Right lobe of liver (tissue), 6 donors: ENCODE results near the gene WFIKKN2. TPM values are rescaled to one million over a fixed set of nuclear protein-coding genes. Genes with fewer than 3 reads are reported as not detected.

Experiments
- ATAC-seq, 4 donors: fragments of 200-7000 bp; cut with Tn5 transposase; one replicate each; pipeline ENCODE4 v1.9.1; 2020; ENCODE audit warnings: mild to moderate bottlenecking in 4 of 4, moderate library complexity in 4 of 4
- DNase-seq, 3 donors: peaks; one replicate each; pipeline ENCODE4 v3.0.0-alpha.2; 2020
- H3K27ac ChIP-seq, 3 donors: fragments of 200-600 bp; one replicate each; pipeline ENCODE4 v1.8.0; 2022
- H3K27me3 ChIP-seq, 2 donors: fragments of 200-600 bp; one replicate each; pipeline ENCODE4 v1.8.0; 2022
- H3K36me3 ChIP-seq, 4 donors: fragments of 200-600 bp; sonication (generic) in 1 of 4; one replicate each; pipeline versions ENCODE4 v1.5.1 to v1.8.0; 2017 to 2022; ENCODE audit warnings: control low read depth in 1 of 4
- H3K4me1 ChIP-seq, 4 donors: fragments of 200-600 bp; sonication (generic) in 1 of 4; one replicate each; pipeline versions ENCODE4 v1.5.1 to v1.8.0; 2017 to 2022; ENCODE audit warnings: control low read depth in 1 of 4
- H3K4me3 ChIP-seq, 3 donors: fragments of 200-600 bp; one replicate each; pipeline ENCODE4 v1.8.0; 2022
- H3K9me3 ChIP-seq, 4 donors: fragments of 200-600 bp; sonication (generic) in 1 of 4; one replicate each; pipeline versions ENCODE4 v1.5.1 to v1.8.0; 2017 to 2022; ENCODE audit warnings: control low read depth in 1 of 4
- POLR2A ChIP-seq: fragments of 450-650 bp; IDR thresholded peaks from one replicate; pipeline ENCODE4 v1.6.1; 2017; ENCODE audit warnings: antibody characterized with exemption, mild to moderate bottlenecking
- WGBS: methylation state at CpG from one replicate; pipeline ENCODE4 v1.1.6; 2018; ENCODE audit warnings: low coverage, low lambda C conversion rate; ENCODE audit not compliant: insufficient coverage; ENCODE audit errors: missing lambda C conversion rate; 5-methylcytosine and 5-hydroxymethylcytosine counted together
- intact Hi-C, 2 donors: fragments of 100-400 bp; cut with DNase I; formaldehyde crosslinking; loops; one replicate each; pipeline versions ENCODE4 v1.11.2 to v1.14.1; 2022
- total RNA-seq, 6 experiments: library from RNA; depleted of rRNA in 2 of 6; stranded (reverse); fragments of >200 nt in 2 of 6; fragmentation: NEBNext Ultra II Directional in 3 of 6; extraction: Animal tissue kit (Norgen Biotek cat#: 25700) in 3 of 6; gene quantifications; one replicate each; pipeline versions ENCODE4 v1.1.0 to v1.2.4, GENCODE V29; 2016 to 2023
- TF ChIP-seq, protein P1 (sequence below), 4 donors: fragments of 200-600 bp in 3 of 4; fragments of 450-650 bp in 1 of 4; IDR thresholded peaks; one replicate each; pipeline versions ENCODE4 v1.5.1 to v1.8.0; 2016 to 2022; ENCODE audit warnings: antibody characterized with exemption in 4 of 4, mild to moderate bottlenecking in 2 of 4
- donor health status: DM: no; HTN: yes; CAD: no.
- donor health status: DM: no; HTN: no; CAD: no.
- donor health status: DM: no; HTN: no; CAD: no.
- donor health status: DM: no; HTN: yes; CAD: no.
- donor health status: DM: no; HTN: yes; CAD: no.

Gene WFIKKN2
- total RNA-seq, 6 experiments from 2014 or later, result not detected

DNA sequence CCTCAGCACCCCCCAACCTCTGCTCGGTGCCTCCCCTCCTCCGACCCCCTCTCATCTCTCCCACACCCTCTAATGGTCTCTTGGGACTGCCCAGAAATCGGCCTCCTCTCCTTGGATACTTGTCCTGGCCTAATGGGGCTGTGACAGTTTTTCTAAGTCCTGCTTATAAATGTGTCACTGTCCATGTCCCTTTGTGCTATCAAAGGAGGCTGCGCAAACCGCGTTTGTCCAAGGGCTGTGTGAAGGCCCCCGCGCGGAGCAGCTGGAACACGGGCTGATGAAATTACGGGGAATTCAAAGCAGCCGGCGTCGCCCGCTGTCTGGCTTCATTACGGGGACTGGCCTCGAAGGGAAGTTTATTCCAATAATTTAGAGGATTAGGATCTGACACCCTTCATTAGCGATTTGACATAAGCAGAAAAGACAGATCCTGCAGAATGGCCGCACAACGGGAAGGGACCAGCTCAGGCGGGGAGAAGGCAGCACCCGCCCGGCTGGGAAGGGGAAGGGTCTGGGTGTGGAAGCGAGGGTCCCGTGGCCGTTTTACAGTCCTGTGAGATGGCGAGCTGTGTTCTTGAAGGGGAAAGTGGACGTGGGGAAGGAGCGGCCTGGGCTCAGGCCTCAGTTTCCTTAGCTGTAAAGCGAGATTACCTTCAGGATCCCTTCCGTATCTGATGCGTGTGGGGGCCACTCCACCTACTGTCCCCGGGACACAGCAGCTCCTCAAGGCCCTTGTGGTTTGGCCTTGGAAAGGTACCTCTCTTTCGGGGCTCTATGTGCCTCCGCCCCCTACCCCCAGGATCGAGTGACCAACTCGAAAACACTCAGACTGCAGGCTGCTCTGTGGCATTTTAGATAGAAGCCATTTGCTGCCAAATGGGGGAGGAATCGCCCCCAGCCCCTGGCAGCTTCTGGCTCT, 1.6 kb upstream of the WFIKKN2 start:
- intact Hi-C loops, result loop anchor here in 1 of 2 donors (10.0 kb wide), 1 partner anchor 279 kb away; no protein-coding TSS in a partner anchor
- no peak for ATAC-seq

DNA sequence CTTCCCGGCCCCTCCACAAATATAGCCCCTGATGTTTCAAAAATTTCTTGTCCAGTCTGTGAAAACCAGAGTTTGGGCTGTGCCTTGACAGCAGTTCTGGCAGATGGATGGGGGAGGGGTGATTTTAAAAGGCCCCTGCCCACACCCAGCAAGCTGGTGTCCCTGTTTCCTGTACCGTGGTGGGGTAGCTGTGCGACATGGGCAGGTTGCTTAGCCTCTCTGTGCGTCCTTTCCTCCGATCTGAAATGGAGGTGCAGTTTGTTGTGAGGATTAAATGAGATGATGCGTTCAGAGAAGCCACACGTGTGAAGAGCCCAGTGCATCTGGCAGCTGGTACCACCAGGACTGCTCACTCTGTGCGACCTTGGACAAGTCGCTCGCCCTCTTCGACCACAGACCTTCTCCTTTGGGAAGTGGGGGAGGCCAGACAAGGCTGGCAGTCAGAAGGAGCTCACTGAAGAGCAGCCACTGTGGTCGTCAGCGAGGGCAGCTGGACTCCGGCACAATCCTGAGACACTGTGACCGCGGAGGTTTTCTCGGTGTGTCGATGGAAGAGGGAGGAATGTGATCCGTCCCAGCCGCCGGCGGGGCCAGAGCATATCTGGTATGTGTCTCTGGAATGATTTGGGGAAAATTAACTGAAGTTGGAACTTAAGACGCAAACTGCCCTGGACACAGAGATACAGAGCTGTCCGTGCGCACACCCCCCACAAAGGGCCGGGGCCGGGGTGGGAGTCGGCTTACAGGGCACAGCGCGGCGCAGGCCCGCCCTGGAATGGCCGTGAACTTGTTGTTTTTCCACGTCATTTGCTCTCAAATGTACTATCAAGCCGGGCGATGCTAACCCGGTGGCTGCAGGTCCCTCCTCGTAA, 721 bp upstream of the WFIKKN2 start:
- intact Hi-C loops, result loop anchor here in 1 of 2 donors (10.0 kb wide), 1 partner anchor 280 kb away; no protein-coding TSS in a partner anchor
- 69% methylated on average over 3 of the region's 38 CpGs for WGBS

More for the DNA sequence above, 1.6 kb upstream of the WFIKKN2 start:
- 90% methylated on average over 31 of the region's 38 CpGs for WGBS
- H3K36me3 ChIP-seq, result no peaks in the 10 kb centered on the region
- TF ChIP-seq POLR2A, result no peak
- no peak overlapping the region for H3K4me3 ChIP-seq
- no peaks in the 10 kb centered on the region for H3K27me3 ChIP-seq
- H3K4me1 ChIP-seq, result peaks cover 0 to 7% (median 0%) of the 10 kb centered on the region in 4 donors
- no peak overlapping the region for H3K27ac ChIP-seq
- no peak for DNase-seq
- H3K9me3 ChIP-seq, result no peaks in the 10 kb centered on the region

DNA sequence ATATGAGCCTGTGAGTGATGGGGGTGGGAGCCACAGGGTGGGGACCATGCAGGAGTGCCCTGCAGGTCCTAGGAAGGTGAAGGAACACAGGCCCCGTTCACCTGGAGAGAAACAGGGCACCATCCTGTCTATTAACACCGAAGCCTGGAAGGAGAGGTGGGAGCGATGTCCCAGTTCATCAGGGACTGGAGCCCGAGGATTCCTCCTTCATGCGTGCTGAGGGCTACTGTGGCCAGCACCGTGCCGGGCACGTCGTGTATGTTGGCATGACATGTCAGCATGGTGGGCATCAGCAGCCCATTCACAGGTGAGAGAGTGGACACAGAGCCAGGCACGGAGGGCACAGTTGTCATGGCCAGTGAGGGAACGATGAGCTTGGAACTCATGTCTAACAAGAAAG, 1.4 kb downstream of the WFIKKN2 start:
- WGBS, result 67% methylated on average over 4 of the region's 11 CpGs
- Histone ChIP-seq H3K4me1 (no peaks in the 10 kb centered on the region), H3K27me3 (no peaks in the 10 kb centered on the region), H3K9me3 (no peaks in the 10 kb centered on the region), H3K36me3 (no peaks in the 10 kb centered on the region), H3K27ac (no peak overlapping the region), H3K4me3 (no peak overlapping the region)
- intact Hi-C loops, result loop anchor here in 1 of 2 donors (10.0 kb wide), 1 partner anchor 282 kb away; no protein-coding TSS in a partner anchor
- TF ChIP-seq POLR2A, result no peak
- TF ChIP-seq, protein P1, sequence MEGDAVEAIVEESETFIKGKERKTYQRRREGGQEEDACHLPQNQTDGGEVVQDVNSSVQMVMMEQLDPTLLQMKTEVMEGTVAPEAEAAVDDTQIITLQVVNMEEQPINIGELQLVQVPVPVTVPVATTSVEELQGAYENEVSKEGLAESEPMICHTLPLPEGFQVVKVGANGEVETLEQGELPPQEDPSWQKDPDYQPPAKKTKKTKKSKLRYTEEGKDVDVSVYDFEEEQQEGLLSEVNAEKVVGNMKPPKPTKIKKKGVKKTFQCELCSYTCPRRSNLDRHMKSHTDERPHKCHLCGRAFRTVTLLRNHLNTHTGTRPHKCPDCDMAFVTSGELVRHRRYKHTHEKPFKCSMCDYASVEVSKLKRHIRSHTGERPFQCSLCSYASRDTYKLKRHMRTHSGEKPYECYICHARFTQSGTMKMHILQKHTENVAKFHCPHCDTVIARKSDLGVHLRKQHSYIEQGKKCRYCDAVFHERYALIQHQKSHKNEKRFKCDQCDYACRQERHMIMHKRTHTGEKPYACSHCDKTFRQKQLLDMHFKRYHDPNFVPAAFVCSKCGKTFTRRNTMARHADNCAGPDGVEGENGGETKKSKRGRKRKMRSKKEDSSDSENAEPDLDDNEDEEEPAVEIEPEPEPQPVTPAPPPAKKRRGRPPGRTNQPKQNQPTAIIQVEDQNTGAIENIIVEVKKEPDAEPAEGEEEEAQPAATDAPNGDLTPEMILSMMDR (IDR thresholded peaks at IDR 0.05), result no peak
- ATAC-seq, result no peak
- DNase-seq, result no peak

More for the DNA sequence above, 721 bp upstream of the WFIKKN2 start:
- Histone ChIP-seq H3K4me3 (no peak overlapping the region), H3K36me3 (no peaks in the 10 kb centered on the region), H3K4me1 (peaks cover 0 to 7% (median 0%) of the 10 kb centered on the region in 4 donors), H3K27ac (no peak overlapping the region), H3K9me3 (no peaks in the 10 kb centered on the region), H3K27me3 (no peaks in the 10 kb centered on the region)
- no peak for ATAC-seq
- no peak for TF ChIP-seq POLR2A
- TF ChIP-seq, protein P1 (IDR thresholded peaks at IDR 0.05), result no peak
- DNase-seq, result no peak

DNA sequence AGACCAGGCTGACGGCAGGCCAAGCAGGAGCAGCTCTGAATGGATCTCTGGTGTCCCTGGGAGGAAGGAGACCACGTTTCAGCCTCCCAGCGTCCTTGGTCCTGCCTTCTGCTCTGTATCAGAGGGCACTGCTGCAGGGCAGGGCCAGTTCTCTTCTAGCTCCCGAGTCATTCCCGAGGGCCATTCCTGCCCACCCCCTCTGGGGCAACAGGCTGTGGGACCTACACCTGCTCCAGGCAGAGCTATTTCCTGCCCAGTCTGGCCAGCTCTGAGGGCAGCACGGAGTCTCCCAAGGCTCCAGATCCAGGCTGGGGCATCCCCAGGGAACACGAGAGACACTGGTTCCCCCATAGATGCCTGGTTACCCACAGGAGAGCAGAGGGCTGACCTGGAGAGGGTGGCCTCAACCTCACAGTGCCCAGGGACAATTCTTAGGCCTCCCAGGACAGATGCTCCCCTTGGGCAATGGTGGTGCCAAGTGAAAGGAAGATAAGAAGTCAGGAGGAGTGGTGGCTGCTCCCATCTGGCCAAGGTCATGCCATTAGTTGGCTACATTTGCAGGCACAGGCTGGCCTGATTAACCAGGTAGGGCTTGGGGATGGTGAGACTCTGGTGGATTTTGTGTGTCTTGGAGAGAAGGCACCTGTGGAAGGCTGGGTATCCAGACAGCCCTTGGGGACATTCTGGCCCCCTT, 2.0 kb downstream of the WFIKKN2 start:
- no peak overlapping the region for H3K27ac ChIP-seq
- H3K9me3 ChIP-seq, result no peaks in the 10 kb centered on the region
- intact Hi-C loops, result loop anchor here in 1 of 2 donors (10.0 kb wide), 1 partner anchor 283 kb away; no protein-coding TSS in a partner anchor
- no peak for ATAC-seq
- no peaks in the 10 kb centered on the region for H3K4me1 ChIP-seq
- no peaks in the 10 kb centered on the region for H3K36me3 ChIP-seq
- no CpG with 5 or more reads among the region's 7 CpGs for WGBS
- no peaks in the 10 kb centered on the region for H3K27me3 ChIP-seq
- no peak for TF ChIP-seq POLR2A
- TF ChIP-seq, protein P1 (IDR thresholded peaks at IDR 0.05), result no peak
- DNase-seq, result peak in 1 of 3 donors; percentile 33
- H3K4me3 ChIP-seq, result no peak overlapping the region
